ENCODE data around the gene AGRP.

AGRP gene

DNA sequence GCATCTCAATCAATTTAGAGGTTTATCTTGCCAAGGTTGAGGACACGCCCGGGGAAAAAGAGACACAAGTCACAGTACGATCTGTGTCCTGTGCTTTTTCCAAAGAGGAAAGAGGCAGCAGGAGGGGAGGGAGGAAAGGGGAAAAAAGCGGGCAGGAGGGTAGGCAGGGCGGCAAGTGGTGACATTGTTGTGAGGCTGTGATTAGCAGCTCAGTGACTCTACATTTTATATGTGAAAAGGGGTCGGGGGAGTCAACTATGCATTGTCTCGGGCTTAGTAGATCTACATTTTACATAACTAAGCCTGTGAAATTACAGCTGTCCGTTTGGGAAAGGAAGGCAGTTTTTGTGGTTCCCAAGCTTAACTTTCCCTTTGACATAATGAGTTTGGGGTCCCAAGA, 23.1 kb upstream of the AGRP start:
- Histone ChIP-seq H3K4me3 (replicated peaks; ENCODE audit: insufficient read depth, low read length) (no peak overlapping the region), H3K27ac (replicated peaks) (no peak overlapping the region)
- DNase-seq (ENCODE audit: low read depth in 1 of 2, low spot score in 1 of 2), result no peak

DNA sequence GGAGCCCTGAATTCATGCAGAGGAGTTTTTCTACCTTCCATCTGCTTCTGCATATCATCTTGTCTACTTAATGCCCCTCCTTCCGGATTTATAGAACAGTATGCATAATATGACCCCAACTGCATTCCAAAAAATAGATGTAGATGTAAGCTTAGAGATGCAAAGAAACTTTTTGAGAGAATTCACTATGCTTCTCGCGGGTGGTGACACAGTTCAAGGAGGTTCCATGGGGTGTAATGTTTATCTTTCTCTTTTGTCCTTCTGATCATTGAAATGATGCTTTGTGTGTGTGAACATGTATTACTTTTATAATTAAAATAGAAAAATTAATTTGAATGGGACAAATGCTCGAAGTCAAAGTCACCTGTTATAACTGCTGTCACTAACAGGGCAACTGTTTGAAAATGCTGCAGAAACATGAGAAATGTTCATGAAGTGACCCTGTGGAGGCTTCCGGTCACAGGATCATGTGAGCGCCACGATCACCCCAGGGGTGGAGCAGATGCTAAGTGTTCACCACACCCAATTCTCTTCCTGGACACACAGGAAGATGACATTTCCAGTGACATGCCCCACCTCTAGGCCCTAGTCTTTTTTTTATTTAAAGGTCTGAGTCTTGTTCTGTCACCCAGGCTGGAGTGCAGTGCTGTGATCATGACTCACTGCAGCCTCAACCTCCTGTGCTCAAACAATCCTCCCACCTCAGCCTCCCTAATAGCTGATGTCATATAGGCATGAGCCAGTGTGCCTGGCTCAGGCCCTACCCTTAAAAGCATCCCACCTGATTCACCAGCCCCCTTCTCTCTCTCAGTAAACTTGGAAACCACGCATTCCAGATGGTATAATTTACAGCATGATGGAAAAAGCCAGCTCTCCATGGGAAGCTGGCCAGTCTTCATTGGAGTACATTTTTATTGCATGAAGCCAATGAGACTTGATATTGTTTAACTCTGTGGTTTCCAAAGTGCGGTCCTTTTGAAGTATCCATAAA, 21.0 kb upstream of the AGRP start:
- Histone ChIP-seq H3K27ac (replicated peaks) (no peak overlapping the region), H3K4me3 (replicated peaks; ENCODE audit: insufficient read depth, low read length) (no peak overlapping the region), H3K27me3 (ENCODE audit: insufficient read depth, poor library complexity, severe bottlenecking) (no peaks in the 10 kb centered on the region)
- no peak for TF ChIP-seq SPI1 (IDR thresholded peaks at IDR 0.05; ENCODE audit: borderline replicate concordance, low read depth)
- TF ChIP-seq, protein P1, sequence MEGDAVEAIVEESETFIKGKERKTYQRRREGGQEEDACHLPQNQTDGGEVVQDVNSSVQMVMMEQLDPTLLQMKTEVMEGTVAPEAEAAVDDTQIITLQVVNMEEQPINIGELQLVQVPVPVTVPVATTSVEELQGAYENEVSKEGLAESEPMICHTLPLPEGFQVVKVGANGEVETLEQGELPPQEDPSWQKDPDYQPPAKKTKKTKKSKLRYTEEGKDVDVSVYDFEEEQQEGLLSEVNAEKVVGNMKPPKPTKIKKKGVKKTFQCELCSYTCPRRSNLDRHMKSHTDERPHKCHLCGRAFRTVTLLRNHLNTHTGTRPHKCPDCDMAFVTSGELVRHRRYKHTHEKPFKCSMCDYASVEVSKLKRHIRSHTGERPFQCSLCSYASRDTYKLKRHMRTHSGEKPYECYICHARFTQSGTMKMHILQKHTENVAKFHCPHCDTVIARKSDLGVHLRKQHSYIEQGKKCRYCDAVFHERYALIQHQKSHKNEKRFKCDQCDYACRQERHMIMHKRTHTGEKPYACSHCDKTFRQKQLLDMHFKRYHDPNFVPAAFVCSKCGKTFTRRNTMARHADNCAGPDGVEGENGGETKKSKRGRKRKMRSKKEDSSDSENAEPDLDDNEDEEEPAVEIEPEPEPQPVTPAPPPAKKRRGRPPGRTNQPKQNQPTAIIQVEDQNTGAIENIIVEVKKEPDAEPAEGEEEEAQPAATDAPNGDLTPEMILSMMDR (IDR thresholded peaks at IDR 0.05; ENCODE audit: insufficient read depth, low read length), result no peak
- no peak for TF ChIP-seq POLR2AphosphoS5 (IDR thresholded peaks at IDR 0.05; ENCODE audit: low read depth)
- no peak for TF ChIP-seq GABPA (IDR thresholded peaks at IDR 0.05; ENCODE audit: low read depth)
- TF ChIP-seq, protein P2, sequence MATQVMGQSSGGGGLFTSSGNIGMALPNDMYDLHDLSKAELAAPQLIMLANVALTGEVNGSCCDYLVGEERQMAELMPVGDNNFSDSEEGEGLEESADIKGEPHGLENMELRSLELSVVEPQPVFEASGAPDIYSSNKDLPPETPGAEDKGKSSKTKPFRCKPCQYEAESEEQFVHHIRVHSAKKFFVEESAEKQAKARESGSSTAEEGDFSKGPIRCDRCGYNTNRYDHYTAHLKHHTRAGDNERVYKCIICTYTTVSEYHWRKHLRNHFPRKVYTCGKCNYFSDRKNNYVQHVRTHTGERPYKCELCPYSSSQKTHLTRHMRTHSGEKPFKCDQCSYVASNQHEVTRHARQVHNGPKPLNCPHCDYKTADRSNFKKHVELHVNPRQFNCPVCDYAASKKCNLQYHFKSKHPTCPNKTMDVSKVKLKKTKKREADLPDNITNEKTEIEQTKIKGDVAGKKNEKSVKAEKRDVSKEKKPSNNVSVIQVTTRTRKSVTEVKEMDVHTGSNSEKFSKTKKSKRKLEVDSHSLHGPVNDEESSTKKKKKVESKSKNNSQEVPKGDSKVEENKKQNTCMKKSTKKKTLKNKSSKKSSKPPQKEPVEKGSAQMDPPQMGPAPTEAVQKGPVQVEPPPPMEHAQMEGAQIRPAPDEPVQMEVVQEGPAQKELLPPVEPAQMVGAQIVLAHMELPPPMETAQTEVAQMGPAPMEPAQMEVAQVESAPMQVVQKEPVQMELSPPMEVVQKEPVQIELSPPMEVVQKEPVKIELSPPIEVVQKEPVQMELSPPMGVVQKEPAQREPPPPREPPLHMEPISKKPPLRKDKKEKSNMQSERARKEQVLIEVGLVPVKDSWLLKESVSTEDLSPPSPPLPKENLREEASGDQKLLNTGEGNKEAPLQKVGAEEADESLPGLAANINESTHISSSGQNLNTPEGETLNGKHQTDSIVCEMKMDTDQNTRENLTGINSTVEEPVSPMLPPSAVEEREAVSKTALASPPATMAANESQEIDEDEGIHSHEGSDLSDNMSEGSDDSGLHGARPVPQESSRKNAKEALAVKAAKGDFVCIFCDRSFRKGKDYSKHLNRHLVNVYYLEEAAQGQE (IDR thresholded peaks at IDR 0.05; ENCODE audit: insufficient replicate concordance, low read depth), result no peak
- DNase-seq (ENCODE audit: low read depth in 1 of 2, low spot score in 1 of 2), result no peak

More for the DNA sequence above, 23.1 kb upstream of the AGRP start:
- TF ChIP-seq GABPA (IDR thresholded peaks at IDR 0.05; ENCODE audit: low read depth) (no peak), POLR2AphosphoS5 (IDR thresholded peaks at IDR 0.05; ENCODE audit: low read depth) (no peak), SPI1 (IDR thresholded peaks at IDR 0.05; ENCODE audit: borderline replicate concordance, low read depth) (no peak)
- TF ChIP-seq, protein P2 (IDR thresholded peaks at IDR 0.05; ENCODE audit: insufficient replicate concordance, low read depth), result no peak
- TF ChIP-seq, protein P1 (IDR thresholded peaks at IDR 0.05; ENCODE audit: insufficient read depth, low read length), result no peak
- H3K27me3 ChIP-seq (ENCODE audit: insufficient read depth, poor library complexity, severe bottlenecking), result no peaks in the 10 kb centered on the region

DNA sequence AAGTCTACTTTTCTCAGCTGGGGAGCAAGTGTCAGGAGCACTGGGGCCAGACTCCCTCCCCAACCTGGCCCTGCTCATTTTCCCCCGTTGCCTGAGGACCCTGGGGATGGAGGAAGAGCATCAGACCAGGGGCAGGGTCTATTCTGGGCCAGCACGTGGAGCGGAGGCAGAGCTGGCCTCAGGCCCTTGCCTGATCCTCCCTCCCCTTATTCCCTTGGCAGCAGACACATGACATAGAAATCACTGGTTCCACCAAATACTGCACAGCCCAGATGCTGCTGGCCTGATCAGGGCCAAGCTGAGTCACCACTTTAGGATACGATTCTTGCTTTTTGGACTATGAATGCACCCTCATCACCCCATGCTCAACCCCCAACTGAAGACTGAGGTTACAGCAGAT, 15.8 kb upstream of the AGRP start:
- no peak for DNase-seq (ENCODE audit: low read depth in 1 of 2, low spot score in 1 of 2)
- no peak overlapping the region for H3K4me3 ChIP-seq (replicated peaks; ENCODE audit: insufficient read depth, low read length)
- no peaks in the 10 kb centered on the region for H3K27me3 ChIP-seq (ENCODE audit: insufficient read depth, poor library complexity, severe bottlenecking)
- H3K27ac ChIP-seq (replicated peaks), result no peak overlapping the region
- TF ChIP-seq, protein P2 (IDR thresholded peaks at IDR 0.05; ENCODE audit: insufficient replicate concordance, low read depth), result no peak
- TF ChIP-seq POLR2AphosphoS5 (IDR thresholded peaks at IDR 0.05; ENCODE audit: low read depth) (no peak), GABPA (IDR thresholded peaks at IDR 0.05; ENCODE audit: low read depth) (no peak), SPI1 (IDR thresholded peaks at IDR 0.05; ENCODE audit: borderline replicate concordance, low read depth) (no peak)
- TF ChIP-seq, protein P1 (IDR thresholded peaks at IDR 0.05; ENCODE audit: insufficient read depth, low read length), result no peak
